Astrocyte (in vitro differentiated cells and primary cell): ENCODE data around the gene GHRH. TPM values are rescaled to one million over a fixed set of nuclear protein-coding genes. Genes with fewer than 3 reads are reported as not detected.

Experiments used
- DNase-seq: peaks from one replicate; pipeline ENCODE4 v3.0.0-alpha.2; 2010; ENCODE audit warnings: low read depth
- FAIRE-seq: peaks from 2 replicates; lab custom pipeline; 2011; peaks lifted over from hg19 to GRCh38; lab: Jason Lieb, UNC
- H2AFZ ChIP-seq: 2 replicates; pipeline ENCODE4 v1.6.0; 2012; ENCODE audit warnings: low read depth, low read length, inconsistent platforms
- H3K27ac ChIP-seq: 2 replicates; pipeline ENCODE4 v1.5.1; 2011; ENCODE audit warnings: low read depth, low read length, inconsistent platforms
- H3K27me3 ChIP-seq: 2 replicates; pipeline ENCODE4 v1.6.0; 2011; ENCODE audit warnings: low read length, inconsistent platforms; ENCODE audit not compliant: insufficient read depth
- H3K36me3 ChIP-seq: 2 replicates; pipeline ENCODE4 v1.5.1; 2011; ENCODE audit warnings: low read length, inconsistent platforms; ENCODE audit not compliant: insufficient read depth
- H3K4me1 ChIP-seq: 2 replicates; pipeline ENCODE4 v1.5.1; 2011; ENCODE audit warnings: low read length, inconsistent platforms; ENCODE audit not compliant: insufficient read depth
- H3K4me2 ChIP-seq: 2 replicates; pipeline ENCODE4 v1.6.0; 2012; ENCODE audit warnings: low read length, inconsistent platforms
- H3K4me3 ChIP-seq: 2 replicates; pipeline ENCODE4 v1.5.1; 2011; ENCODE audit warnings: low read depth, mild to moderate bottlenecking, low read length, inconsistent platforms; ENCODE audit not compliant: insufficient read depth
- H3K79me2 ChIP-seq: 2 replicates; pipeline ENCODE4 v1.6.0; 2012; ENCODE audit warnings: mild to moderate bottlenecking, low read length, inconsistent platforms; ENCODE audit not compliant: insufficient read depth
- H3K9ac ChIP-seq: 2 replicates; pipeline ENCODE4 v1.6.0; 2012; ENCODE audit warnings: mild to moderate bottlenecking, low read length, inconsistent platforms
- H3K9me3 ChIP-seq: 2 replicates; pipeline ENCODE4 v1.5.1; 2012; ENCODE audit warnings: low read depth, mild to moderate bottlenecking, low read length, inconsistent platforms; ENCODE audit not compliant: insufficient read depth
- H4K20me1 ChIP-seq: 2 replicates; pipeline ENCODE4 v1.6.0; 2012; ENCODE audit warnings: low read length, inconsistent platforms; ENCODE audit not compliant: insufficient read depth
- H3K27ac Mint-ChIP-seq: one replicate; pipeline ENCODE4 v1.8.0; 2021; ENCODE audit warnings: mild to moderate bottlenecking, mixed read lengths; ENCODE audit not compliant: unreplicated experiment
- H3K27me3 Mint-ChIP-seq: one replicate; pipeline ENCODE4 v1.8.0; 2021; ENCODE audit warnings: low read depth, mixed read lengths; ENCODE audit not compliant: unreplicated experiment
- H3K36me3 Mint-ChIP-seq: one replicate; pipeline ENCODE4 v1.8.0; 2021; ENCODE audit warnings: low read depth, mixed read lengths; ENCODE audit not compliant: unreplicated experiment
- H3K4me1 Mint-ChIP-seq: one replicate; pipeline ENCODE4 v1.8.0; 2021; ENCODE audit warnings: low read depth, mixed read lengths; ENCODE audit not compliant: unreplicated experiment
- H3K4me3 Mint-ChIP-seq: one replicate; pipeline ENCODE4 v1.8.0; 2021; ENCODE audit warnings: mild to moderate bottlenecking, moderate library complexity, mixed read lengths; ENCODE audit not compliant: unreplicated experiment
- H3K9me3 Mint-ChIP-seq: one replicate; pipeline ENCODE4 v1.8.0; 2021; ENCODE audit warnings: mild to moderate bottlenecking, mixed read lengths; ENCODE audit not compliant: unreplicated experiment
- EZH2 ChIP-seq: IDR thresholded peaks from 2 replicates; pipeline ENCODE4 v1.6.1; 2012; ENCODE audit warnings: mild to moderate bottlenecking, low read length, inconsistent platforms; ENCODE audit not compliant: insufficient read depth
- total RNA-seq: library from RNA; stranded (reverse); gene quantifications from 2 replicates; pipeline ENCODE4 v1.2.1, GENCODE V29; 2021
- TF ChIP-seq, protein P1 (sequence below): IDR thresholded peaks from 2 replicates; pipeline ENCODE4 v1.5.1; 2011; ENCODE audit warnings: low read depth, mild to moderate bottlenecking, inconsistent platforms, low read length, moderate library complexity; ENCODE audit not compliant: insufficient read depth

The GHRH gene
- total RNA-seq, 1 donor from 2014 or later, result not detected

DNA sequence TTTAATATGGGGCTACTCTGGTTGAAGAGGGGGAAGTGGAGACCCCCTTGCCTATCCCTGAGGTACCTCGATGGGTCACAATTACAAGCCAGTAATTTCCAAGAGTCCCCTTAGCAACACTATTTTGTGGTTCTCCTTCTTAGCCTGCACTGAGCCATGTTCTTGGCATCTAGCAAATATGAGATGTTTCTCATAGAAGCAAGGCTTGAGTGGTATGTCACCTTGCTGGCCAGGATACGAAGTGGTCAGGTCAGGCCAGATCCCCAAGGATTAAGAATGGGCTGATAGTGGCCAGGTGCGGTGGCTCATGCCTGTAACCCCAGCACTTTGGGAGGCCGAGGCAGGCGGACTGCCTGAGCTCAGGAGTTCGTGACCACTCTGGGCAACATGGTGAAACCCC lies 2.1 kb upstream of the GHRH start:
- no peak for DNase-seq
- no peaks in the 10 kb centered on the region for H3K36me3 ChIP-seq
- H3K27ac ChIP-seq, result no peak overlapping the region
- H3K9ac ChIP-seq, result no peak overlapping the region
- H3K27me3 ChIP-seq, result peaks cover 27% of the 10 kb centered on the region
- H2AFZ ChIP-seq, result no peak overlapping the region
- no peaks in the 10 kb centered on the region for H3K9me3 ChIP-seq
- no peaks in the 10 kb centered on the region for H3K79me2 ChIP-seq
- no peak overlapping the region for H3K4me3 ChIP-seq
- no peaks in the 10 kb centered on the region for H3K4me1 Mint-ChIP-seq
- no peaks in the 10 kb centered on the region for H3K9me3 Mint-ChIP-seq
- no peaks in the 10 kb centered on the region for H3K4me1 ChIP-seq
- no peak for FAIRE-seq
- no peak for TF ChIP-seq EZH2
- TF ChIP-seq, protein P1, sequence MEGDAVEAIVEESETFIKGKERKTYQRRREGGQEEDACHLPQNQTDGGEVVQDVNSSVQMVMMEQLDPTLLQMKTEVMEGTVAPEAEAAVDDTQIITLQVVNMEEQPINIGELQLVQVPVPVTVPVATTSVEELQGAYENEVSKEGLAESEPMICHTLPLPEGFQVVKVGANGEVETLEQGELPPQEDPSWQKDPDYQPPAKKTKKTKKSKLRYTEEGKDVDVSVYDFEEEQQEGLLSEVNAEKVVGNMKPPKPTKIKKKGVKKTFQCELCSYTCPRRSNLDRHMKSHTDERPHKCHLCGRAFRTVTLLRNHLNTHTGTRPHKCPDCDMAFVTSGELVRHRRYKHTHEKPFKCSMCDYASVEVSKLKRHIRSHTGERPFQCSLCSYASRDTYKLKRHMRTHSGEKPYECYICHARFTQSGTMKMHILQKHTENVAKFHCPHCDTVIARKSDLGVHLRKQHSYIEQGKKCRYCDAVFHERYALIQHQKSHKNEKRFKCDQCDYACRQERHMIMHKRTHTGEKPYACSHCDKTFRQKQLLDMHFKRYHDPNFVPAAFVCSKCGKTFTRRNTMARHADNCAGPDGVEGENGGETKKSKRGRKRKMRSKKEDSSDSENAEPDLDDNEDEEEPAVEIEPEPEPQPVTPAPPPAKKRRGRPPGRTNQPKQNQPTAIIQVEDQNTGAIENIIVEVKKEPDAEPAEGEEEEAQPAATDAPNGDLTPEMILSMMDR, result no peak
- peaks cover 35% of the 10 kb centered on the region for H3K27me3 Mint-ChIP-seq
- no peaks in the 10 kb centered on the region for H3K36me3 Mint-ChIP-seq
- no peaks in the 10 kb centered on the region for H4K20me1 ChIP-seq
- H3K4me3 Mint-ChIP-seq, result no peak overlapping the region
- no peak overlapping the region for H3K4me2 ChIP-seq
- H3K27ac Mint-ChIP-seq, result no peak overlapping the region

DNA sequence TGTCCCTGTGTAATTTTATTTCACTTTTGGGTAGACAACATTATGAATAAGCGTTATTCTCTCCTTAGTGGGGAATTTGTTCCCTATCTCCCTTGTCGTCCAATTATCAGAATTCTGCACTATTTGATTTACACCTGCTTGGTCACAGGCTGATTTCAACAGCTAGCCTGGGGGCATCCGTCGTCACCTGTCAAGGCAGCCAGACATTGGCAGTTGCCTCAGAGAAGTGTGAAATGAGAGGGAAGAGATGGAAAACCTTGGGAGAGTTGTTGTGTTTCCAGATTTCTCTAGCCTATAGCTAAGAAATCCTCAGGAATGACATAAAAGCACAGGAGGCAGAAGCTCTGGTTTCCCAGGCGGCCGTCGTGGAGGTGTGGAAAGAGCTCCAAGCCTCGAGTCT lies 891 bp upstream of the GHRH start:
- Histone ChIP-seq H3K27ac (no peak overlapping the region), H3K4me2 (no peak overlapping the region), H3K27me3 (peaks cover 27% of the 10 kb centered on the region), H4K20me1 (no peaks in the 10 kb centered on the region), H3K79me2 (no peaks in the 10 kb centered on the region), H3K36me3 (no peaks in the 10 kb centered on the region), H3K4me1 (no peaks in the 10 kb centered on the region), H3K9ac (no peak overlapping the region), H3K4me3 (no peak overlapping the region), H2AFZ (no peak overlapping the region), H3K9me3 (no peaks in the 10 kb centered on the region)
- H3K27me3 Mint-ChIP-seq, result peaks cover 39% of the 10 kb centered on the region
- H3K27ac Mint-ChIP-seq, result no peak overlapping the region
- H3K9me3 Mint-ChIP-seq, result no peaks in the 10 kb centered on the region
- TF ChIP-seq EZH2, result no peak
- H3K4me1 Mint-ChIP-seq, result no peaks in the 10 kb centered on the region
- no peak overlapping the region for H3K4me3 Mint-ChIP-seq
- FAIRE-seq (no peak), DNase-seq (no peak)
- H3K36me3 Mint-ChIP-seq, result no peaks in the 10 kb centered on the region

DNA sequence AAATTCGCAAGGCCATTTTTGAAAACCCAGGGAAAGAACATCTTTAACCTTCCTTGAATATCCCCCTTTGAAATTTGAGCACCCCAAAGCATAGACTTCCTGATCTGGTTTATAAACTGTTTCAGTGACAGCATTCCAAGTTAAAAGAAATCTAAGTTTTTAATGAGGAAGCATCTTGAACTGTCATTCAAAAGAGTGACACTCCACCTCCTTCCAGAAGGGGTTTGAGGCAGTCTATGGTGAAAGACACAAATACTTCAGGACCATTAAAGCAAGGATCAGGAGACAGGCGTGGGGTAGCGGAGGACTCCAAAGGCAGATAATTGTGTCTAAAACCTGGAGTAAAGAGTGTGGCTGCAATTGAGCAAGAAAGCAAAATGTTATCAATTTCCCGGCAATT lies 691 bp downstream of the GHRH start:
- Histone ChIP-seq H3K9me3 (no peaks in the 10 kb centered on the region), H3K27ac (no peak overlapping the region), H2AFZ (no peak overlapping the region), H3K27me3 (peaks cover 36% of the 10 kb centered on the region), H4K20me1 (no peaks in the 10 kb centered on the region), H3K9ac (no peak overlapping the region), H3K36me3 (no peaks in the 10 kb centered on the region), H3K79me2 (no peaks in the 10 kb centered on the region), H3K4me2 (no peak overlapping the region), H3K4me3 (no peak overlapping the region), H3K4me1 (no peaks in the 10 kb centered on the region)
- Mint-ChIP-seq H3K4me3 (no peak overlapping the region), H3K4me1 (no peaks in the 10 kb centered on the region), H3K27me3 (peaks cover 37% of the 10 kb centered on the region), H3K9me3 (no peaks in the 10 kb centered on the region), H3K27ac (no peak overlapping the region), H3K36me3 (no peaks in the 10 kb centered on the region)
- FAIRE-seq, result no peak
- no peak for DNase-seq
- no peak for TF ChIP-seq EZH2
- TF ChIP-seq, protein P1, result no peak
